Ascending aorta (tissue), 2 donors: Measurements from ENCODE around the gene S100A7. TPM values are rescaled to one million over a fixed set of nuclear protein-coding genes. Genes with fewer than 3 reads are reported as not detected.
"Not testable (repeated sequence)": the region's sequence is repeated elsewhere in the genome, so short reads cannot be mapped to it uniquely, and the experiment has no call there.

Experiments
- DNase-seq, 2 donors: peaks; one replicate each; pipeline ENCODE4 v3.0.0-alpha.2; 2019; ENCODE audit warnings: low spot score in 2 of 2
- H3K27ac ChIP-seq, 2 donors: fragments of 200-600 bp; sonication (generic); one replicate each; pipeline ENCODE4 v1.5.1; 2016 to 2017; ENCODE audit warnings: mild to moderate bottlenecking in 1 of 2
- H3K27me3 ChIP-seq: fragments of 200-600 bp; sonication (generic); one replicate; pipeline ENCODE4 v1.5.1; 2017
- H3K36me3 ChIP-seq, 2 donors: fragments of 200-600 bp; sonication (generic); one replicate each; pipeline ENCODE4 v1.5.1; 2016
- H3K4me1 ChIP-seq, 2 donors: fragments of 200-600 bp; sonication (generic); one replicate each; pipeline ENCODE4 v1.5.1; 2016 to 2017; ENCODE audit warnings: mild to moderate bottlenecking in 1 of 2
- H3K4me3 ChIP-seq, 2 donors: fragments of 200-600 bp; sonication (generic); one replicate each; pipeline ENCODE4 v1.5.1; 2016 to 2017; ENCODE audit warnings: mild to moderate bottlenecking in 1 of 2
- H3K9me3 ChIP-seq, 2 donors: fragments of 200-600 bp; sonication (generic); one replicate each; pipeline ENCODE4 v1.5.1; 2016
- intact Hi-C: fragments of 100-400 bp; cut with DNase I; formaldehyde crosslinking; loops from one replicate; pipeline ENCODE4 v1.15.1; 2023
- total RNA-seq: library from RNA; depleted of rRNA; stranded (reverse); fragments of >200 nt; gene quantifications from one replicate; pipeline ENCODE4 v1.1.0, GENCODE V29; 2016
- TF ChIP-seq, protein P1 (sequence below), 3 experiments: fragments of 200-600 bp in 2 of 3; fragments of 450-650 bp in 1 of 3; sonication (generic) in 2 of 3; IDR thresholded peaks; one replicate each; pipeline ENCODE4 v1.5.1; 2016 to 2019; ENCODE audit warnings: antibody characterized with exemption in 3 of 3, mild to moderate bottlenecking in 1 of 3, moderate library complexity in 1 of 3

The S100A7 gene
- total RNA-seq, 1 donor from 2014 or later, result not detected

DNA sequence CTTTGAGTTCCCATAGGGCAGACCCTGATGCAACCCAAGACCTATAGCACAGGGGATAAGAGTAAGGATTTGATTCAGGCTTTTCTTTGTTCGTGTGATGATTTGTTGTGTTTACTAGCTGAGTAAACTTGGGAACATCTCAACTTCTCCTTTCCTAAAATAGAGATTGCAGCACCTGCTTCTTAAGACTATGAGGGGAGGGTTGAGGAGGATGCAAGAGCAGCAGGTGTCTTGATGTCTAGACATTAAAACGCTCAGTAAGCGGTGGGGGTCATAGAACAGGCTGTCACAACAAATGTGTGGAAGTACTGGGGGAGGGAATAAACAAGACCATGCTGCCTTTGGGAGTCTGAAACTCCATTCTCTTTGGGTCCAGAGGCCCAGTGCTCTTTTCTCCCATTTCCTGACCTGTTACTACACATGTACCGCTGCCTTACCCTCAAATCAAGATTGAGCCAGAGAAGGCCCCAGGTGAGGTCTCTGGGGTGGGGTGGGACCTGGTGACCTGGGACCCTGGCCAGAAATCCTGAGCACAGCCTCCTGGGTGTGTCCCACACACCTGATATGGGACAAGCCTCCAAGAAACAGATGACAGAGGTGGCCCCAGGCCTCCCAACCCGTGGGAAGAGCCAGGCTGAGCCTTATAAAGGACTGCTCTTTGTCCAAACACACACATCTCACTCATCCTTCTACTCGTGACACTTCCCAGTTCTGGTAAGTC, 44.4 kb downstream of the S100A7 start, which contains the start of gene S100A7A:
S100A7A (plus strand) TSS at position 671 of the 721 bp plus-strand sequence. CDS start 1,563 bp downstream, outside the sequence.
- Histone ChIP-seq H3K27me3 (no peaks in the 10 kb centered on the region), H3K4me1 (no peaks in the 10 kb centered on the region), H3K9me3 (no peaks in the 10 kb centered on the region), H3K27ac (no peak within 1 kb of the TSS), H3K36me3 (no peaks in the 10 kb centered on the region), H3K4me3 (no peak within 1 kb of the TSS)
- TF ChIP-seq, protein P1, sequence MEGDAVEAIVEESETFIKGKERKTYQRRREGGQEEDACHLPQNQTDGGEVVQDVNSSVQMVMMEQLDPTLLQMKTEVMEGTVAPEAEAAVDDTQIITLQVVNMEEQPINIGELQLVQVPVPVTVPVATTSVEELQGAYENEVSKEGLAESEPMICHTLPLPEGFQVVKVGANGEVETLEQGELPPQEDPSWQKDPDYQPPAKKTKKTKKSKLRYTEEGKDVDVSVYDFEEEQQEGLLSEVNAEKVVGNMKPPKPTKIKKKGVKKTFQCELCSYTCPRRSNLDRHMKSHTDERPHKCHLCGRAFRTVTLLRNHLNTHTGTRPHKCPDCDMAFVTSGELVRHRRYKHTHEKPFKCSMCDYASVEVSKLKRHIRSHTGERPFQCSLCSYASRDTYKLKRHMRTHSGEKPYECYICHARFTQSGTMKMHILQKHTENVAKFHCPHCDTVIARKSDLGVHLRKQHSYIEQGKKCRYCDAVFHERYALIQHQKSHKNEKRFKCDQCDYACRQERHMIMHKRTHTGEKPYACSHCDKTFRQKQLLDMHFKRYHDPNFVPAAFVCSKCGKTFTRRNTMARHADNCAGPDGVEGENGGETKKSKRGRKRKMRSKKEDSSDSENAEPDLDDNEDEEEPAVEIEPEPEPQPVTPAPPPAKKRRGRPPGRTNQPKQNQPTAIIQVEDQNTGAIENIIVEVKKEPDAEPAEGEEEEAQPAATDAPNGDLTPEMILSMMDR (IDR thresholded peaks at IDR 0.05), result no peak
- DNase-seq, result no peak
- intact Hi-C loops, result no loop called here

DNA sequence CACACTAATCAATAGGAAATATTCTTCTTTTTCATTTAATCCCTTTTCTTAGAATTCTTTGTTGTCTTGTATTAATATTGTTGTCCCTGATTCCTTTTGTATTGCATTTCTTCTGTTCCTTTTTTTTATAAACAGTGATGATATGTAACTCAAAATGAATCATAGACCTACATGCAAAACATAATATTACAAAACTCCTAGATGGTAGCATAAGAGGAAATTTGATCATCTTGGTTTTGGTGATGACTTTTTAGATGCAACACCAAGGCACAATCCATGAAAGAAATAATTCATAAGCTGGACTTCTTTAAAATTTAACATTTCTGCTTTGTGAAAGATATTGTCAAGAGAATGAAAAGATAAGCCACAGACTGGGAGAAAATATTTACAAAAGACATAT, 46.5 kb downstream of the S100A7 start:
- intact Hi-C loops, H3K27ac ChIP-seq, H3K4me3 ChIP-seq, H3K27me3 ChIP-seq, H3K4me1 ChIP-seq, H3K9me3 ChIP-seq, DNase-seq, H3K36me3 ChIP-seq: not testable (repeated sequence)

Other genes with a start within 250 kb of the S100A7 start
- gene PRR9, start 243.1 kb downstream of the S100A7 start, total RNA-seq, result not detected
- gene LORICRIN, start 201.0 kb downstream of the S100A7 start, total RNA-seq, result not detected
- gene PGLYRP3, start 147.7 kb downstream of the S100A7 start, total RNA-seq, result not detected
- not detected for gene PGLYRP4, start 111.8 kb downstream of the S100A7 start, total RNA-seq
- gene S100A9, start 102.8 kb downstream of the S100A7 start, total RNA-seq, result 764 TPM
- not detected for gene S100A12, start 85.0 kb downstream of the S100A7 start, total RNA-seq
- 33.5 TPM for gene S100A8, start 69.6 kb downstream of the S100A7 start, total RNA-seq
- not detected for gene S100A7A, start 44.1 kb downstream of the S100A7 start, total RNA-seq
- 336 TPM for gene S100A6, start 75.3 kb upstream of the S100A7 start, total RNA-seq
- gene S100A5, start 80.3 kb upstream of the S100A7 start, total RNA-seq, result not detected
- gene S100A4, start 85.2 kb upstream of the S100A7 start, total RNA-seq, result 690 TPM
- gene S100A3, start 88.6 kb upstream of the S100A7 start, total RNA-seq, result not detected
- gene S100A2, start 105.2 kb upstream of the S100A7 start, total RNA-seq, result not detected
- gene S100A16, start 152.5 kb upstream of the S100A7 start, total RNA-seq, result 364 TPM
- 1.5 TPM for gene S100A14, start 155.7 kb upstream of the S100A7 start, total RNA-seq
- gene S100A13, start 166.9 kb upstream of the S100A7 start, total RNA-seq, result 89.7 TPM
- gene S100A1, start 167.8 kb upstream of the S100A7 start, total RNA-seq, result not detected
- 58.9 TPM for gene CHTOP, start 173.4 kb upstream of the S100A7 start, total RNA-seq
- 61.0 TPM for gene SNAPIN, start 198.1 kb upstream of the S100A7 start, total RNA-seq
- 37.5 TPM for gene ILF2, start 210.3 kb upstream of the S100A7 start, total RNA-seq
- gene NPR1, start 218.0 kb upstream of the S100A7 start, total RNA-seq, result 187 TPM